OCI-LY7 (cell line): ENCODE results near the gene MNT. TPM values are rescaled to one million over a fixed set of nuclear protein-coding genes. Genes with fewer than 3 reads are reported as not detected.

Experiments used
- BruUV-seq: library from RNA; stranded (reverse); fragments of 400-500 nt; replicated peaks from 2 replicates; lab custom pipeline; 2021; lab: Mats Ljungman, UMichigan
- CTCF ChIA-PET: fragments of 300-600 bp; sonication (Branson Sonifier 250); formaldehyde crosslinking; loops from one replicate; lab custom pipeline; 2022; ENCODE audit warnings: antibody characterized with exemption; ENCODE audit not compliant: unreplicated experiment; lab: Charles Lee
- POLR2A ChIA-PET: fragments of 300-600 bp; sonication (Branson Sonifier 250); formaldehyde crosslinking; loops from one replicate; lab custom pipeline; 2022; ENCODE audit warnings: antibody characterized with exemption; lab: Charles Lee
- DNase-seq: peaks from one replicate; pipeline ENCODE4 v3.0.0-alpha.2; 2015; ENCODE audit warnings: low spot score
- H2AFZ ChIP-seq: fragments of 200-600 bp; sonication (generic), shearing (Covaris generic); 2 replicates; pipeline ENCODE4 v1.6.1; 2014; ENCODE audit warnings: mild to moderate bottlenecking, antibody characterized with exemption, low read length, moderate library complexity
- H3K27ac ChIP-seq: fragments of 200-600 bp; sonication (generic); 2 replicates; pipeline ENCODE4 v1.5.1; 2014; ENCODE audit warnings: mixed run types, low read depth, mild to moderate bottlenecking, moderate library complexity, low read length, inconsistent platforms; ENCODE audit not compliant: poor library complexity, severe bottlenecking
- H3K36me3 ChIP-seq: fragments of 200-600 bp; sonication (generic); 2 replicates; pipeline ENCODE4 v1.6.1; 2014; ENCODE audit warnings: mild to moderate bottlenecking, antibody characterized with exemption, low read length, moderate library complexity, mixed read lengths; ENCODE audit not compliant: insufficient read depth
- H3K4me1 ChIP-seq: fragments of 200-600 bp; sonication (generic); 2 replicates; pipeline ENCODE4 v1.5.1; 2014; ENCODE audit warnings: mild to moderate bottlenecking, low read length; ENCODE audit not compliant: insufficient read depth, poor library complexity, severe bottlenecking
- H3K4me2 ChIP-seq: fragments of 200-600 bp; sonication (generic); 2 replicates; pipeline ENCODE4 v1.6.1; 2014; ENCODE audit warnings: mild to moderate bottlenecking, low read length
- H3K4me3 ChIP-seq: fragments of 200-600 bp; sonication (generic); 2 replicates; pipeline ENCODE4 v1.5.1; 2014; ENCODE audit warnings: mild to moderate bottlenecking, low read depth, low read length; ENCODE audit not compliant: poor library complexity, severe bottlenecking
- H3K79me2 ChIP-seq: fragments of 200-600 bp; sonication (generic); 2 replicates; pipeline ENCODE4 v1.6.1; 2016; ENCODE audit warnings: low read depth, mild to moderate bottlenecking, low read length, moderate library complexity, mixed read lengths; ENCODE audit not compliant: insufficient read depth
- H3K9me2 ChIP-seq: fragments of 200-600 bp; sonication (generic); 2 replicates; pipeline ENCODE4 v1.6.1; 2016; ENCODE audit warnings: mild to moderate bottlenecking, low read length, mixed read lengths; ENCODE audit not compliant: insufficient read depth
- H3K9me3 ChIP-seq: fragments of 200-600 bp; sonication (generic); 2 replicates; pipeline ENCODE4 v1.6.1; 2014; ENCODE audit warnings: mild to moderate bottlenecking, mixed run types, low read length, mixed read lengths
- H4K20me1 ChIP-seq: fragments of 200-600 bp; sonication (generic); 2 replicates; pipeline ENCODE4 v1.6.1; 2014; ENCODE audit warnings: mild to moderate bottlenecking, antibody characterized with exemption, low read length, moderate library complexity, mixed read lengths; ENCODE audit not compliant: insufficient read depth
- CTCF ChIP-seq: fragments of 200-600 bp; sonication (generic); conservative IDR thresholded peaks from 2 replicates; pipeline ENCODE4 v1.5.1; 2014; ENCODE audit warnings: mild to moderate bottlenecking, antibody characterized with exemption, low read length, moderate library complexity, mixed read lengths
- EZH2phosphoT487 ChIP-seq: fragments of 200-600 bp; sonication (generic); IDR thresholded peaks from 2 replicates; pipeline ENCODE4 v1.6.1; 2018; ENCODE audit warnings: low read depth, borderline replicate concordance, mild to moderate bottlenecking, mixed run types, antibody characterized with exemption, low read length, moderate library complexity, mixed read lengths
- intact Hi-C: fragments of 100-400 bp; cut with micrococcal nuclease; formaldehyde crosslinking; loops from one replicate; pipeline ENCODE4 v1.10.0; 2022; ENCODE audit not compliant: unreplicated experiment
- total RNA-seq, 2 experiments: library from RNA; depleted of rRNA in 1 of 2; stranded (reverse); fragments of >200 nt in 1 of 2; shearing (Covaris generic) in 1 of 2; gene quantifications; 2 replicates each; pipeline ENCODE4 v1.2.3, GENCODE V29; 2014 to 2022

Gene MNT
- total RNA-seq, 2 experiments from 2014 or later = 22.2 to 60.0 TPM

- H3K79me2 ChIP-seq = no peaks in the 10 kb centered on the region
These were observed 57.4 kb downstream of the MNT start for GRCh38 chr17:2343421-2343820.

GRCh38 chr17:2338315-2338657 lies 62.6 kb downstream of the MNT start:
- no peaks in the 10 kb centered on the region for H3K9me2 ChIP-seq
- no TSS peak for BruUV-seq
- no peak for DNase-seq
- ChIA-PET POLR2A (interaction anchor here (1.1 kb wide), 1 partner anchor 10 kb away, joined by 3 read pairs; no protein-coding TSS in a partner anchor), CTCF (no interaction called here)
- H3K79me2 ChIP-seq = peaks cover 29% of the 10 kb centered on the region
- TF ChIP-seq CTCF = no peak
- no peak for TF ChIP-seq EZH2phosphoT487
- peak overlapping the region; percentile 97 for H3K4me2 ChIP-seq
- no peaks in the 10 kb centered on the region for H3K9me3 ChIP-seq
- H3K36me3 ChIP-seq = peaks cover 28% of the 10 kb centered on the region
- no peak overlapping the region for H3K27ac ChIP-seq
- H3K4me3 ChIP-seq = peak overlapping the region; percentile 95
- H3K4me1 ChIP-seq = peaks cover 32% of the 10 kb centered on the region
- H2AFZ ChIP-seq = peak overlapping the region; percentile 78; the same call in 1 of the 2 replicates
- intact Hi-C loops = loop anchor here (5.0 kb wide), 1 partner anchor 286 kb away; no protein-coding TSS in a partner anchor
- H4K20me1 ChIP-seq = peaks cover 10% of the 10 kb centered on the region; the same call in 1 of the 2 replicates

More at GRCh38 chr17:2343421-2343820, 57.4 kb downstream of the MNT start:
- no peak overlapping the region for H3K4me3 ChIP-seq
- no peaks in the 10 kb centered on the region for H3K36me3 ChIP-seq
- DNase-seq = no peak
- H3K4me1 ChIP-seq = peaks cover 1% of the 10 kb centered on the region
- H3K4me2 ChIP-seq = no peak overlapping the region
- BruUV-seq = no TSS peak
- H2AFZ ChIP-seq = no peak overlapping the region
- ChIA-PET CTCF (no interaction called here), POLR2A (no interaction called here)
- H4K20me1 ChIP-seq = no peaks in the 10 kb centered on the region
- H3K27ac ChIP-seq = no peak overlapping the region
- intact Hi-C loops = no loop called here
- no peaks in the 10 kb centered on the region for H3K9me3 ChIP-seq
- no peak for TF ChIP-seq CTCF
- no peak for TF ChIP-seq EZH2phosphoT487
- no peaks in the 10 kb centered on the region for H3K9me2 ChIP-seq

- Histone ChIP-seq H3K79me2 (peaks cover 35% of the 10 kb centered on the region), H3K9me3 (no peaks in the 10 kb centered on the region), H3K4me1 (peaks cover 32% of the 10 kb centered on the region), H3K4me2 (peak overlapping the region; percentile 97), H3K27ac (no peak overlapping the region), H2AFZ (peak overlapping the region; percentile 78; the same call in 1 of the 2 replicates), H3K4me3 (peak overlapping the region; percentile 95), H3K9me2 (no peaks in the 10 kb centered on the region), H4K20me1 (peaks cover 10% of the 10 kb centered on the region; the same call in 1 of the 2 replicates), H3K36me3 (peaks cover 33% of the 10 kb centered on the region)
- peak; percentile 28 for DNase-seq
- ChIA-PET CTCF (no interaction called here), POLR2A (interaction anchor here (1.1 to 2.6 kb wide), 2 partner anchors 10 kb away, joined by 3 to 7 read pairs; no protein-coding TSS in a partner anchor)
- TF ChIP-seq CTCF (0 out of 2 replicates have a peak, but pooled peaks have one; percentile 7), EZH2phosphoT487 (no peak)
- intact Hi-C loops = loop anchor here (2.0 to 5.0 kb wide), 2 partner anchors 63 to 285 kb away; partner anchors contain the start of gene MNT
- BruUV-seq = no TSS peak
These were observed 63.1 kb downstream of the MNT start for GRCh38 chr17:2337544-2338314.
